K562 (cell line): ENCODE data around the gene KIF7. TPM values are rescaled to one million over a fixed set of nuclear protein-coding genes. Genes with fewer than 3 reads are reported as not detected.

ENCODE experiments used
- ATAC-seq: fragments of 200-7000 bp; cut with Tn5 transposase; 3 replicates; pipeline ENCODE4 v1.9.1; 2020; ENCODE audit warnings: moderate library complexity
- BruUV-seq: library from RNA; stranded (reverse); fragments of 400-500 nt; replicated peaks from 2 replicates; lab custom pipeline; 2021; lab: Mats Ljungman, UMichigan
- CTCF ChIA-PET: fragments of 300-600 bp; formaldehyde crosslinking; extraction: SDS; loops from one replicate; lab custom pipeline; 2021; ENCODE audit warnings: low intra/inter-chr PET ratio; lab: Yijun Ruan, JAX
- POLR2A ChIA-PET: fragments of 300-600, 350-650 bp; sonication (Branson Sonifier 250); formaldehyde crosslinking; extraction: SDS; loops from one replicate; lab custom pipeline; 2021; ENCODE audit warnings: antibody characterized with exemption, inconsistent platforms; lab: Yijun Ruan, JAX
- DNase-seq, 4 experiments: peaks; one replicate each; pipeline versions ENCODE4 v3.0.0 to v3.0.0-alpha.2; 2011 to 2018; ENCODE audit warnings: low spot score in 3 of 4, mixed read lengths in 3 of 4; ENCODE audit errors: extremely low read depth in 1 of 4
- FAIRE-seq: peaks from 2 replicates; lab custom pipeline; 2011; peaks lifted over from hg19 to GRCh38; lab: Jason Lieb, UNC
- H2AFZ ChIP-seq: 2 replicates; pipeline ENCODE4 v1.6.0; 2011; ENCODE audit warnings: low read depth, low read length, control low read depth, inconsistent platforms
- H3K27ac ChIP-seq: fragments of 200-600 bp; 3 replicates; pipeline ENCODE4 v1.8.0; 2011; ENCODE audit warnings: low read depth, mild to moderate bottlenecking, control low read depth, inconsistent platforms, low read length, moderate library complexity, mixed read lengths; ENCODE audit errors: extremely low read depth
- H3K27me3 ChIP-seq, 2 experiments: fragments of 300-600 bp in 1 of 2; 2 replicates in 1 of 2; 3 replicates in 1 of 2; pipeline versions ENCODE4 v1.6.0 to v1.8.0; 2011; ENCODE audit warnings: inconsistent platforms in 2 of 2, low read length in 2 of 2, mild to moderate bottlenecking in 1 of 2, mixed read lengths in 1 of 2, moderate library complexity in 1 of 2; ENCODE audit not compliant: control insufficient read depth in 2 of 2, insufficient read depth in 2 of 2
- H3K36me3 ChIP-seq: fragments of 300-600 bp; 3 replicates; pipeline ENCODE4 v1.8.0; 2011; ENCODE audit warnings: mild to moderate bottlenecking, low read length, inconsistent platforms; ENCODE audit not compliant: control insufficient read depth, insufficient read depth
- H3K4me1 ChIP-seq, 2 experiments: fragments of 200-600 bp in 1 of 2; replicated peaks in 1 of 2; 2 replicates in 1 of 2; 3 replicates in 1 of 2; pipeline versions ENCODE4 v1.5.1 to v1.8.0; 2011; ENCODE audit warnings: inconsistent platforms in 2 of 2, low read length in 2 of 2, mild to moderate bottlenecking in 1 of 2, mixed read lengths in 1 of 2, moderate library complexity in 1 of 2; ENCODE audit not compliant: control insufficient read depth in 2 of 2, insufficient read depth in 2 of 2
- H3K4me2 ChIP-seq: 2 replicates; pipeline ENCODE4 v1.6.1; 2011; ENCODE audit warnings: low read length, control low read depth, inconsistent platforms, mixed read lengths; ENCODE audit not compliant: insufficient read depth
- H3K4me3 ChIP-seq: fragments of 200-600 bp; sonication (generic), shearing (Covaris generic); 2 replicates; pipeline ENCODE4 v1.5.1; 2016; ENCODE audit warnings: control low read depth, inconsistent platforms
- H3K79me2 ChIP-seq: fragments of 200-600 bp; 3 replicates; pipeline ENCODE4 v1.8.0; 2011; ENCODE audit warnings: low read length, inconsistent platforms; ENCODE audit not compliant: control insufficient read depth, insufficient read depth
- H3K9ac ChIP-seq, 2 experiments: 2 replicates each; pipeline versions ENCODE4 v1.6.0 to v1.6.1; 2011; ENCODE audit warnings: low read depth in 2 of 2, low read length in 2 of 2, control low read depth in 1 of 2, inconsistent platforms in 1 of 2, mild to moderate bottlenecking in 1 of 2, mixed read lengths in 1 of 2; ENCODE audit not compliant: insufficient read depth in 1 of 2
- H3K9me1 ChIP-seq: one replicate; pipeline ENCODE4 v1.6.0; 2011; ENCODE audit warnings: inconsistent platforms, mild to moderate bottlenecking, low read length, moderate library complexity; ENCODE audit not compliant: control insufficient read depth, insufficient read depth
- H3K9me3 ChIP-seq: replicated peaks from 2 replicates; pipeline ENCODE4 v1.5.1; 2011; ENCODE audit warnings: low read depth, low read length, inconsistent platforms; ENCODE audit not compliant: control insufficient read depth, insufficient read depth
- H4K20me1 ChIP-seq: replicated peaks from 2 replicates; pipeline ENCODE4 v1.6.1; 2011; ENCODE audit warnings: low read length, inconsistent platforms, mixed read lengths; ENCODE audit not compliant: control insufficient read depth, insufficient read depth
- HMG20A ChIP-seq: fragments of 450-650 bp; formaldehyde crosslinking; conservative IDR thresholded peaks from 2 replicates; pipeline ENCODE4 v1.4.0; 2020; ENCODE audit warnings: mild to moderate bottlenecking, mixed read lengths
- MTA2 ChIP-seq: fragments of 450-650 bp; IDR thresholded peaks from 2 replicates; pipeline ENCODE4 v1.6.1; 2016; ENCODE audit warnings: low read depth
- TAF15 ChIP-seq: fragments of 200-400 bp; formaldehyde crosslinking; IDR thresholded peaks from 2 replicates; pipeline ENCODE4 v1.6.1; 2017; ENCODE audit warnings: mild to moderate bottlenecking, low read depth, low read length, moderate library complexity
- ZNF57 ChIP-seq: fragments of 450-650 bp; formaldehyde crosslinking; IDR thresholded peaks from 2 replicates; pipeline ENCODE4 v1.4.0; 2020; ENCODE audit warnings: mild to moderate bottlenecking, moderate library complexity
- ZNF586 ChIP-seq: fragments of 450-650 bp; formaldehyde crosslinking; conservative IDR thresholded peaks from 2 replicates; pipeline ENCODE4 v1.4.0; 2020; ENCODE audit warnings: mild to moderate bottlenecking, moderate library complexity
- ZNF668 ChIP-seq: fragments of 250-450 bp; sonication (Bioruptor Pico); IDR thresholded peaks from 2 replicates; pipeline ENCODE4 v1.8.0; 2022; ENCODE audit warnings: mild to moderate bottlenecking, inconsistent platforms
- ZNF77 ChIP-seq: fragments of 250-450 bp; sonication (Bioruptor Pico); IDR thresholded peaks from 2 replicates; pipeline ENCODE4 v1.5.0; 2020
- WGBS: fragments of 100-300 bp; shearing (Covaris generic); methylation state at CpG from one replicate; pipeline ENCODE4 v1.1.6; 2016; ENCODE audit warnings: low coverage, mixed read lengths; ENCODE audit not compliant: insufficient coverage; ENCODE audit errors: missing lambda C conversion rate; 5-methylcytosine and 5-hydroxymethylcytosine counted together
- in situ Hi-C: fragments of 300-500 bp; cut with MboI; formaldehyde crosslinking; loops from 4 replicates; pipeline ENCODE4 v1.15.0; 2018; ENCODE audit warnings: inconsistent platforms, mixed read lengths
- intact Hi-C: fragments of 100-400 bp; cut with micrococcal nuclease; formaldehyde crosslinking; loops from 2 replicates; pipeline ENCODE4 v1.14.2; 2022
- polyA plus RNA-seq, 8 experiments: library from polyadenylated mRNA; depleted of rRNA in 4 of 8; stranded (reverse) in 5 of 8; unstranded in 3 of 8; fragments of >200 nt; fragmentation: Nextera tagmentation in 2 of 8; fragmentation: Illumina TruSeq in 1 of 8; extraction: Ambion mirVana in 2 of 8; extraction: Trizol in 1 of 8; gene quantifications; 2 replicates each; pipeline versions ENCODE4 v1.2.1 to v1.2.3, GENCODE V29; 2011 to 2014; ENCODE audit warnings: inconsistent platforms in 1 of 8, missing spikeins in 1 of 8
- total RNA-seq, 7 experiments: library from RNA; depleted of rRNA in 6 of 7; stranded (reverse); fragments of >200 nt in 6 of 7; fragmentation: Illumina TruSeq in 2 of 7; extraction: Trizol in 2 of 7; gene quantifications; 2 replicates each; pipeline versions ENCODE4 v1.2.1 to v1.2.3, GENCODE V29; 2011 to 2021; ENCODE audit warnings: low replicate concordance in 1 of 7

The KIF7 gene
- total and polyA plus RNA-seq, 9 of the 15 experiments (the other 6 are each of a cell fraction or from before 2014, with no cell fraction given), result 0.04 to 2.0 (median 0.58) TPM

GRCh38 chr15:89666858-89667705 is 11.8 kb upstream of the KIF7 start:
- FAIRE-seq (no peak), DNase-seq (no peak), ATAC-seq (no peak)
- no peaks in the 10 kb centered on the region for H3K9me3 ChIP-seq
- H3K4me3 ChIP-seq, result no peak overlapping the region
- H3K9me1 ChIP-seq, result no peaks in the 10 kb centered on the region
- intact Hi-C loops, result no loop called here
- no peak overlapping the region for H3K9ac ChIP-seq
- no peak overlapping the region for H2AFZ ChIP-seq
- TF ChIP-seq ZNF57 (CRISPR knock-in tag) (no peak), ZNF668 (CRISPR knock-in tag) (no peak), ZNF586 (no peak), MTA2 (no peak), HMG20A (CRISPR knock-in tag) (no peak), ZNF77 (CRISPR knock-in tag) (no peak), TAF15 (no peak)
- in situ Hi-C loops, result no loop called here
- CTCF ChIA-PET, result no interaction called here
- H4K20me1 ChIP-seq, result no peaks in the 10 kb centered on the region
- H3K27me3 ChIP-seq, result peaks cover 20 to 81% of the 10 kb centered on the region in 2 experiments
- no peak overlapping the region for H3K4me2 ChIP-seq
- H3K4me1 ChIP-seq, result peaks cover 0 to 18% of the 10 kb centered on the region in 2 experiments; a peak in 3 of 5 replicates
- H3K27ac ChIP-seq, result no peak overlapping the region
- POLR2A ChIA-PET, result no interaction called here
- H3K36me3 ChIP-seq, result no peaks in the 10 kb centered on the region
- BruUV-seq, result no TSS peak
- no peaks in the 10 kb centered on the region for H3K79me2 ChIP-seq
- WGBS, result under 1% methylated on average over 11 of the region's 13 CpGs
